OCI-LY1 (cell line): ENCODE measurements around the gene MEPCE.
A peak's percentile ranks its signal among the peaks of the same experiment; 100 is the strongest.

Source experiments
- H2AFZ ChIP-seq: fragments of 200-600 bp; sonication (generic), shearing (Covaris generic); 2 replicates; pipeline ENCODE4 v1.6.0; 2014; ENCODE audit warnings: antibody characterized with exemption, mild to moderate bottlenecking, low read length
- H3F3A ChIP-seq: fragments of 200-600 bp; sonication (generic), shearing (Covaris generic); 2 replicates; pipeline ENCODE4 v1.6.0; 2014; ENCODE audit warnings: mild to moderate bottlenecking, antibody characterized with exemption, low read length, moderate library complexity; ENCODE audit not compliant: insufficient read depth
- H3K27ac ChIP-seq: fragments of 200-600 bp; sonication (generic); 2 replicates; pipeline ENCODE4 v1.5.1; 2014; ENCODE audit warnings: low read length, mixed run types, mild to moderate bottlenecking, low read depth; ENCODE audit not compliant: poor library complexity, severe bottlenecking
- H3K27me3 ChIP-seq: fragments of 200-600 bp; sonication (generic); 2 replicates; pipeline ENCODE4 v1.6.0; 2014; ENCODE audit warnings: antibody characterized with exemption, mild to moderate bottlenecking, low read length, moderate library complexity; ENCODE audit not compliant: insufficient read depth
- H3K36me3 ChIP-seq: fragments of 200-600 bp; sonication (generic); 2 replicates; pipeline ENCODE4 v1.6.1; 2014; ENCODE audit warnings: mild to moderate bottlenecking, antibody characterized with exemption, low read length, moderate library complexity, mixed read lengths; ENCODE audit not compliant: insufficient read depth
- H3K4me1 ChIP-seq: fragments of 200-600 bp; sonication (generic); 2 replicates; pipeline ENCODE4 v1.5.1; 2014; ENCODE audit warnings: mild to moderate bottlenecking, low read length, moderate library complexity; ENCODE audit not compliant: insufficient read depth, severe bottlenecking
- H3K4me2 ChIP-seq: fragments of 200-600 bp; sonication (generic), shearing (Covaris generic); 2 replicates; pipeline ENCODE4 v1.6.1; 2014; ENCODE audit warnings: low read length
- H3K4me3 ChIP-seq: fragments of 200-600 bp; sonication (generic); 2 replicates; pipeline ENCODE4 v1.5.1; 2014; ENCODE audit warnings: low read length, low read depth, mild to moderate bottlenecking, mixed read lengths; ENCODE audit not compliant: poor library complexity, severe bottlenecking
- H3K79me2 ChIP-seq: fragments of 200-600 bp; shearing (Covaris generic); 2 replicates; pipeline ENCODE4 v1.6.1; 2016; ENCODE audit warnings: mixed run types, low read length, mixed read lengths; ENCODE audit not compliant: insufficient read depth
- H3K9ac ChIP-seq: fragments of 200-600 bp; sonication (generic), shearing (Covaris generic); 2 replicates; pipeline ENCODE4 v1.6.1; 2014; ENCODE audit warnings: mild to moderate bottlenecking, low read length, mixed read lengths
- H3K9me2 ChIP-seq: fragments of 200-600 bp; sonication (generic), shearing (Covaris generic); 2 replicates; pipeline ENCODE4 v1.6.1; 2014; ENCODE audit warnings: low read depth, mild to moderate bottlenecking, low read length, mixed read lengths
- H3K9me3 ChIP-seq: fragments of 200-600 bp; shearing (Covaris generic); 2 replicates; pipeline ENCODE4 v1.6.1; 2014; ENCODE audit warnings: low read length, mixed read lengths
- H4K20me1 ChIP-seq: fragments of 200-600 bp; sonication (generic), shearing (Covaris generic); 2 replicates; pipeline ENCODE4 v1.6.0; 2016; ENCODE audit warnings: mild to moderate bottlenecking, low read length; ENCODE audit not compliant: insufficient read depth
- EZH2 ChIP-seq: fragments of 200-600 bp; sonication (generic), shearing (Covaris generic); IDR thresholded peaks from 2 replicates; pipeline ENCODE4 v1.8.0; 2017; ENCODE audit warnings: borderline replicate concordance, mixed run types, mild to moderate bottlenecking, antibody characterized with exemption, low read length, moderate library complexity, mixed read lengths
- TF ChIP-seq, protein P1 (sequence below): fragments of 200-600 bp; sonication (generic), shearing (Covaris generic); IDR thresholded peaks from 2 replicates; pipeline ENCODE4 v1.5.1; 2017; ENCODE audit warnings: mild to moderate bottlenecking, antibody characterized with exemption, low read length, moderate library complexity, mixed read lengths

The MEPCE gene

DNA sequence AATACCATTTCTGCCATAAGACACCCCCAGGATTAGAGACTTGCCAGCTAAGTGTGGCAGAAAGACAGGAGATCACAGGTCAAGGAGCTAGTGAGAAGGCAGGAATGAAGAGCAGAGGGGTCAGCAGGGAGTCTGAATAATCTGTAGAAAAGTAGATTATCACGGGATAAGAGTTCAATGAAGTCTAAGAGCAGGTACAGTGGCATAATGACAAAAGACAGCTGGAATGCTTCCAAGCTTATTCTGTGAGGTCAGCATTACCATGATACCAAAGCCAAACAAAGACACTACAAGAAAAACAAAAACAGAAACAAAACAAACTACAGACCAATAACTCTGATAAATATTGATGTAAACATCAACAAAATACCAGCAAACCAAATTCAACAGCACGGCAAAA lies 35.6 kb upstream of the MEPCE start:
- no peaks in the 10 kb centered on the region for H3F3A ChIP-seq
- H3K9me2 ChIP-seq = no peaks in the 10 kb centered on the region
- no peaks in the 10 kb centered on the region for H3K36me3 ChIP-seq
- H3K27ac ChIP-seq = no peak overlapping the region
- no peaks in the 10 kb centered on the region for H4K20me1 ChIP-seq
- no peak overlapping the region for H2AFZ ChIP-seq
- H3K27me3 ChIP-seq = peaks cover 10% of the 10 kb centered on the region
- H3K9me3 ChIP-seq = no peaks in the 10 kb centered on the region
- TF ChIP-seq EZH2 = no peak
- TF ChIP-seq, protein P1, sequence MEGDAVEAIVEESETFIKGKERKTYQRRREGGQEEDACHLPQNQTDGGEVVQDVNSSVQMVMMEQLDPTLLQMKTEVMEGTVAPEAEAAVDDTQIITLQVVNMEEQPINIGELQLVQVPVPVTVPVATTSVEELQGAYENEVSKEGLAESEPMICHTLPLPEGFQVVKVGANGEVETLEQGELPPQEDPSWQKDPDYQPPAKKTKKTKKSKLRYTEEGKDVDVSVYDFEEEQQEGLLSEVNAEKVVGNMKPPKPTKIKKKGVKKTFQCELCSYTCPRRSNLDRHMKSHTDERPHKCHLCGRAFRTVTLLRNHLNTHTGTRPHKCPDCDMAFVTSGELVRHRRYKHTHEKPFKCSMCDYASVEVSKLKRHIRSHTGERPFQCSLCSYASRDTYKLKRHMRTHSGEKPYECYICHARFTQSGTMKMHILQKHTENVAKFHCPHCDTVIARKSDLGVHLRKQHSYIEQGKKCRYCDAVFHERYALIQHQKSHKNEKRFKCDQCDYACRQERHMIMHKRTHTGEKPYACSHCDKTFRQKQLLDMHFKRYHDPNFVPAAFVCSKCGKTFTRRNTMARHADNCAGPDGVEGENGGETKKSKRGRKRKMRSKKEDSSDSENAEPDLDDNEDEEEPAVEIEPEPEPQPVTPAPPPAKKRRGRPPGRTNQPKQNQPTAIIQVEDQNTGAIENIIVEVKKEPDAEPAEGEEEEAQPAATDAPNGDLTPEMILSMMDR = no peak
- H3K4me2 ChIP-seq = no peak overlapping the region
- H3K4me1 ChIP-seq = peaks cover 12% of the 10 kb centered on the region
- H3K9ac ChIP-seq = no peak overlapping the region
- no peak overlapping the region for H3K4me3 ChIP-seq
- no peaks in the 10 kb centered on the region for H3K79me2 ChIP-seq

DNA sequence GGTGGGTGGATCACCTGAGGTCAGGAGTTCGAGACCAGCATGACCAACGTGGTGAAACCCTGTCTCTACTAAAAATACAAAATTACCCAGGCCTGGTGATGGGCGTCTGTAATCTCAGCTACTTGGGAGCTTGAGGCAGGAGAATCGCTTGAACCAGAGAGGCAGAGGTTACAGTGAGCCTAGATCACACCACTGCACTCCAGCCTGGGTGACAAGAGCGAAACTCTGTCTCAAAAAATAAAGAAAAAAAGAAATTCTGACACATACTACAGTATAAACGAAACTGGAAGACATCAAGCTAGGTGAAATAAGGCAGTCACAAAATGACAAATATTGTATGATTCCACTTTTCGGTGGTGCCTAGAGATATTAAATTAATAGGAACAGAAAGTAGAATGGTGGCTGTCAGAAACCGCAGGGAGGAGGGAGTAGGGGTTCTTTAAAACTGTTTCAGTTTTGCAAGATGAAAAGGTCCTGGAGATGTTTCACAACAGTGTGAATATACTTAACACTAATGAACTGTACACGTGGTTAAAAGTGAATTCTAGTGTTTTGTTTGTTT lies 33.1 kb upstream of the MEPCE start:
- H3K4me3 ChIP-seq = no peak overlapping the region

DNA sequence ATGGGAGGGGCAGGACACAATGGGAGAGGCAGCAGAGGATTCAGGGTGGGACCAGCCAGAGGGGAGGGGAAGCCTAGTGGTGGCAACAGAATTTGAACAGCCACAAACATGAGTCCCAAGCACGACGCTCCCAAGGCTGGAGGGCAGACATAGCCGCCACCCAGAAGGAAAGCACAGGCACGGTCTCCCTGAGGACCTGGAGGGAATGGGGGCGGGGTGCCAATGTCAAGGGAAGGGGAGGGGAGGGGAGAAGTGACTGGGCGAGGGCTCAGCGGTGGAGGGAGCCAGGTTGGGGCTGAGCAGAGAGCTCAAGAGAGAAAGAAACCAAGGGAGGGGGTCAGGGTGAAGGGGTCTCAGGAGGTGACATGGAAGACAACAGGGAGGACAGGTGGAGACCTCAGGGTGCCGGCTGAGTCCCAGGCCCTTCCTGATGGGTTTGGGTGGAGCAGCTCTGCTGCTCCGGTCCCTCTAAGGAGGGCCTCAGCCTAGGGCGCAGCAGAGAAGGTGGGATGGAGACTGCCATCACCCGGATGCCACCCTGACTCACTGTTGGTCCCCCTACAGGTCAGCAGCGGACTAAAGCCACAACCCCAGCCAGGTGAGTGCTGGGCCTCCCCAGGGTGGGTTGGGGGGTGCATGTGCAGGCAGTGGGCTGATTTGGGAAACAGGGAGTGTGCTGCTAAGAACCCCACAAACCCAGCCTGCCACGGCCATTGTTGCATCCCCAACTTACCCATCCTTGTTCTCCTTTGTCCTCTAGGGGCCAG lies 32.1 kb upstream of the MEPCE start:
- H3K27me3 ChIP-seq = peaks cover 6% of the 10 kb centered on the region
- H3K27ac ChIP-seq = no peak overlapping the region
- no peak for TF ChIP-seq EZH2
- TF ChIP-seq, protein P1 = peak; percentile 13; the same call in 1 of the 2 replicates

More for the DNA sequence above, 33.1 kb upstream of the MEPCE start:
- Histone ChIP-seq H3K36me3 (no peaks in the 10 kb centered on the region), H3K27ac (no peak overlapping the region), H3F3A (no peaks in the 10 kb centered on the region), H3K4me2 (peak overlapping the region; percentile 21; the same call in 1 of the 2 replicates), H3K27me3 (peaks cover 6% of the 10 kb centered on the region), H3K4me1 (peaks cover 12% of the 10 kb centered on the region), H4K20me1 (no peaks in the 10 kb centered on the region), H3K9me3 (no peaks in the 10 kb centered on the region), H2AFZ (no peak overlapping the region), H3K9me2 (no peaks in the 10 kb centered on the region), H3K9ac (no peak overlapping the region), H3K79me2 (no peaks in the 10 kb centered on the region)
- TF ChIP-seq EZH2 = no peak
- TF ChIP-seq, protein P1 = no peak

More for the DNA sequence above, 32.1 kb upstream of the MEPCE start:
- Histone ChIP-seq H3K9me3 (no peaks in the 10 kb centered on the region), H2AFZ (no peak overlapping the region), H3K4me1 (peaks cover 12% of the 10 kb centered on the region), H3F3A (no peaks in the 10 kb centered on the region), H3K9me2 (no peaks in the 10 kb centered on the region), H3K9ac (no peak overlapping the region), H3K4me3 (no peak overlapping the region), H3K79me2 (no peaks in the 10 kb centered on the region), H3K36me3 (no peaks in the 10 kb centered on the region), H4K20me1 (no peaks in the 10 kb centered on the region), H3K4me2 (no peak overlapping the region; the same call in 1 of the 2 replicates)
